ENCODE data around the gene INSR. TPM values are rescaled to one million over a fixed set of nuclear protein-coding genes. Genes with fewer than 3 reads are reported as not detected.

INSR gene
- total and polyA plus RNA-seq, 2 donors from 2014 or later, result 15.5 to 50.4 TPM

- Histone ChIP-seq H3K9ac (ENCODE audit: low read length in 3 of 3) (no peak overlapping the region), H3K9me3 (ENCODE audit: control insufficient read depth in 2 of 3, insufficient read depth in 1 of 3, low read length in 3 of 3) (no peaks in the 10 kb centered on the region), H3K27ac (ENCODE audit: low read depth in 2 of 2, low read length in 2 of 2) (no peak overlapping the region), H3K4me1 (ENCODE audit: control insufficient read depth in 2 of 3, insufficient read depth in 2 of 3, low read depth in 1 of 3, low read length in 3 of 3) (peaks cover 2 to 24% (median 5%) of the 10 kb centered on the region in 3 donors), H3K4me3 (ENCODE audit: low read length in 3 of 3) (no peak overlapping the region), H3K27me3 (ENCODE audit: control insufficient read depth, insufficient read depth, low read length) (no peaks in the 10 kb centered on the region), H3K36me3 (ENCODE audit: control insufficient read depth in 2 of 3, insufficient read depth in 3 of 3, low read length in 3 of 3) (peaks cover 0 to 5% (median 0%) of the 10 kb centered on the region in 3 donors)
- no peak for DNase-seq
- TF ChIP-seq CTCF (IDR thresholded peaks at IDR 0.05; ENCODE audit: borderline replicate concordance, extremely low read depth, insufficient read depth), result no peak
- FAIRE-seq, result no peak
- intact Hi-C loops (cut with DNase I), result no loop called here
These were observed 76.4 kb downstream of the INSR start for GRCh38 chr19:7217861-7218260.

- Histone ChIP-seq H3K9me3 (ENCODE audit: control insufficient read depth in 2 of 3, insufficient read depth in 1 of 3, low read length in 3 of 3) (no peaks in the 10 kb centered on the region), H3K4me1 (ENCODE audit: control insufficient read depth in 2 of 3, insufficient read depth in 2 of 3, low read depth in 1 of 3, low read length in 3 of 3) (peaks cover 2 to 23% (median 13%) of the 10 kb centered on the region in 3 donors), H3K27ac (ENCODE audit: low read depth in 2 of 2, low read length in 2 of 2) (no peak overlapping the region), H3K36me3 (ENCODE audit: control insufficient read depth in 2 of 3, insufficient read depth in 3 of 3, low read length in 3 of 3) (peaks cover 0 to 5% (median 0%) of the 10 kb centered on the region in 3 donors), H3K9ac (ENCODE audit: low read length in 3 of 3) (no peak overlapping the region), H3K27me3 (ENCODE audit: control insufficient read depth, insufficient read depth, low read length) (no peaks in the 10 kb centered on the region), H3K4me3 (ENCODE audit: low read length in 3 of 3) (no peak overlapping the region)
- TF ChIP-seq CTCF (IDR thresholded peaks at IDR 0.05; ENCODE audit: borderline replicate concordance, extremely low read depth, insufficient read depth), result no peak
- intact Hi-C loops (cut with DNase I), result no loop called here
- DNase-seq (no peak), FAIRE-seq (no peak)
These were observed 77.8 kb downstream of the INSR start for GRCh38 chr19:7216373-7216902.

- no peak for DNase-seq
- Histone ChIP-seq H3K9me3 (ENCODE audit: control insufficient read depth in 2 of 3, insufficient read depth in 1 of 3, low read length in 3 of 3) (no peaks in the 10 kb centered on the region), H3K9ac (ENCODE audit: low read length in 3 of 3) (peak overlapping the region in 1 of 3 donors; percentile 22), H3K36me3 (ENCODE audit: control insufficient read depth in 2 of 3, insufficient read depth in 3 of 3, low read length in 3 of 3) (peaks cover 0 to 5% (median 0%) of the 10 kb centered on the region in 3 donors), H3K27me3 (ENCODE audit: control insufficient read depth, insufficient read depth, low read length) (no peaks in the 10 kb centered on the region), H3K4me3 (ENCODE audit: low read length in 3 of 3) (no peak overlapping the region), H3K27ac (ENCODE audit: low read depth in 2 of 2, low read length in 2 of 2) (peak overlapping the region in 1 of 2 donors; percentile 40), H3K4me1 (ENCODE audit: control insufficient read depth in 2 of 3, insufficient read depth in 2 of 3, low read depth in 1 of 3, low read length in 3 of 3) (peaks cover 2 to 27% (median 18%) of the 10 kb centered on the region in 3 donors)
- no peak for TF ChIP-seq CTCF (IDR thresholded peaks at IDR 0.05; ENCODE audit: borderline replicate concordance, extremely low read depth, insufficient read depth)
- intact Hi-C loops (cut with DNase I), result no loop called here
- FAIRE-seq, result no peak
These were observed 79.0 kb downstream of the INSR start for GRCh38 chr19:7215176-7215575.

Data from kidney (tissue), 14 donors.